SIG-M5 treated with dmso at 0.1 percent for 504 hours (cell line): ENCODE measurements around the gene GCN1.
A peak's percentile ranks its signal among the peaks of the same experiment; 100 is the strongest.
"Not testable (repeated sequence)": the region's sequence is repeated elsewhere in the genome, so short reads cannot be mapped to it uniquely, and the experiment has no call there.

Experiments used
- DNase-seq: peaks from one replicate; lab custom pipeline; 2025; ENCODE audit not compliant: unreplicated experiment; lab: John Stamatoyannopoulos, UW

Gene GCN1

DNA sequence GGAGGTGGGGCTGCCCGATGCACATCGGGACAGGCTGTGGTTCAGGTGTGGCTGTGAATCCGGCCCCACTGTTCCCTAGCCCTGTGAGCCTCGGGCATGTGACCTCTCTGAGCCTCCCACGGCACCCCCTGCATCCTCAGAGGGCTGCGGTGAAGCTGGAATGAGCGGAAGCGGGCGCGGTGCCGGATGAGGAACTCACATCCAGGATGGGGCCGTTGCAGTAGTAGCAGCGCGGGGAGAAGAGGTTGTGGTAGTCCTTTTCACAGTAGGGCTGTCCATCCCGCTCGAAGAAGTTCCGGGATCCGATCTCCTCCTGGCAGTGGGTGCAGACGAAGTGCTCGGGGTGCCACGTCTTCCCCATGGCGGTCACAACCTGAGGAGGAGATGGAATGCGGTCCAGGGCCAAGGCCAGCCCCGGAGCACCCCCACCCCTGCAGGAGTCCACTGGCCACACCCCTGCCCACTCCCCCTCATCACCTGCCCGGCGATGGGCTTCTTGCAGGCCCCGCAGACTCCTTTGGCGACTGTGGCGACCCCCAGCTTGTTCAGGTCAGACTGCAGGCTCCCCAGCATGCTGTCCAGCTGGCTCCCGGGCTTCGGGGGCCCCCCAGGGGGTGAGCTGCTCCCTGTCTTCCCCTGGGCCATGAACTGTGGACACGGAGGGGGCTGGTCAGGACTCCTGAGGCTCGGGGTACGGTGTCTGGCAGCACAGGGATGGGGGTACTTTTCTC lies 20.3 kb upstream of the GCN1 start:
- DNase-seq: no peak

DNA sequence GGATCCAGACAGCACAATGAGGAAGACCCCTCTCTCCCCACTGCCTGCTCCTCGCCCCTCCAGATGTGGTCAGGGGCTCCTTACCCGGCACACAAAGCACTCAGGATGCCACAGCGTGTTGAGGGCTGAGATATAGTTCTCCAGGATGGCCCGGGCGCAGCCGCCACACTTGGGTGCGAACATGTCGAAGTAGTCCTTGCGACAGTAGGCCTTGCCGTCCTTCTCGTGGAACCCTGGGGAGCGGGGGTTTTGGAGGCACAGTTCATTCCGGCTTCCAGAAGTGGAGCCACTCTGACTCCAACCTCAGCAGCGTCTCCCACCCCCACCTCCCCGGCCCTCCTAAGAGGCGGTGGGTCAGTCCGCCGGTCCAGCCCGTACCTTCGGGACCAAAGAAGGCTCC lies 19.2 kb upstream of the GCN1 start:
- DNase-seq: no peak

DNA sequence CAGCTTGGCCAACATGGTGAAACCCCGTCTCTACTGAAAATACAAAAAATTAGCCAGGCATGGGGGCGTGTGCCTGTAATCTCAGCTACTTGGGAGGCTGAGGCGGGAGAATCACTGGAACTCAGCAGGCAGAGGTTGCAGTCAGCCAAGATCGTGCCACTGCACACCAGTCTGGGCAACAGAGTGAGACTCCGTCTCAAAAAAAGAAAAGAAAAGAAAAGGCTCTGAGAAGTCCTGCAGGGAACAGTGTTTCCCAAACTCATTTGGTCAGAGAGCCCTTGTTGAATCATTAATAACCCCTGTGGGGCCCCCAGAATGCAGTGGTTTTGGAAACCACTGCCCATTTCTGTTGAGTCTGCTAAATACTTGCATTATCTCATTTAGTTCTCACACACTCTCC lies 18.7 kb upstream of the GCN1 start:
- DNase-seq: not testable (repeated sequence)

DNA sequence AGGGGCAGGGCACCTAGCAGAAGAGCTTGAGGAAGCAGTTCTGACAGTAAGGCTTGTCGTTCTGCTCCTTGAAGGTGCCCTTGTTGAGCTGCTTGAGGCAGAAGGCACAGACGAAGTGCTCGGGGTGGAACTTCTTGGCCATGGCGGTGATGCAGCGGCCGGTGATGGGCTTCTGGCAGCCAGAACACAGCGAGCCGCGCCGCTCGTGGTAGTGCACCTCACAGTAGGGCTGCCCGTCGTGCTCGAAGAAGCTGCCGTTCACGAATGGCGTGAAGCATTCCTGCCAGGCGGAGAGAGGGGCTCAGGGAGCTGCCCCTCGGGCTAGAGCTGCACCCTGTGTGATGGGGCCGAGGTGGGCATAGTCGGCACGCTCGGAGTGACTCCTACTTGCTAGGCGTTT lies 17.8 kb upstream of the GCN1 start:
- DNase-seq: no peak

GRCh38 chr12:120211904-120212283 lies 17.4 kb upstream of the GCN1 start:
- DNase-seq: no peak

GRCh38 chr12:120211243-120211903 lies 16.9 kb upstream of the GCN1 start:
- no peak for DNase-seq

- DNase-seq: no peak
These were observed 15.3 kb upstream of the GCN1 start for GRCh38 chr12:120209851-120210250.

DNA sequence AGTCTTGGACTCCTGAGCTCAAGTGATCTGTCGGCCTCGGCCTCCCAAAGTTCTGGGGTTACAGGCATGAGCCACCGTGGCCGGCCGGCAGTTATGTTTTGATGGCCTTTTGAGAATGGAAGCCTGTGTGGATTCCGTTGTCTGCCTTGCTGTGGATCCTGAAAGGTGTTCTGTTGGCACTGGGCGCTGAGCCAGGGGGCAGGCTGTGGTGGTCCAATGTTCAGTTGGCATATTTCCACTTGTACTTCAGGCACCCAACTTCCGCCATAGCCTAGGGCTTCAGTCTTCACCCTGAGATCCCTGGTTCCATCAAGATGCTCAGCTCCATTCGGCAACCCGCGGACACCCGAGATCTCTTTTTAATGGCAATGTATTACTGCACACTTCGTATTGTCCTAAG lies 12.7 kb upstream of the GCN1 start:
- DNase-seq: no peak

GRCh38 chr12:120206781-120207180 lies 12.3 kb upstream of the GCN1 start:
- not testable (repeated sequence) for DNase-seq

GRCh38 chr12:120206228-120206627 lies 11.7 kb upstream of the GCN1 start:
- no peak for DNase-seq

DNA sequence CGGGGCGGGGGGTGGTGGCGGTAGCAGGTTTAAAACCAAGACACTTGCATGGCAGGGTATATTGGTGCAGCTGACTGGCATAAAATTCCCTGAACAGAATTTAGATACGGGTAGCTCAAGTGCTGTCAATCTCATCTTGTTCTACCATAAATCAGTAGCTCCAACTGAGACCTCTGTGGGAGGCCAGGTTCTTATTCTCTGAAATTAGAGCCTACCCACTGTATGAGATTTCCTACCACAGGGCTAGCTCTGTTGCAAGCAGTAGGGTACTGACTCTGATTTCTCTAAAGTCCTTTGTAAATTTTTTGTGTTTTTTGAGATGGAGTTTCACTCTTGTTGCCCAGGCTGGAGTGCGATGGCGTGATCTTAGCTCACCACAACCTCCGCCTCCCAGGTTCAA lies 9.7 kb upstream of the GCN1 start:
- no peak for DNase-seq

DNA sequence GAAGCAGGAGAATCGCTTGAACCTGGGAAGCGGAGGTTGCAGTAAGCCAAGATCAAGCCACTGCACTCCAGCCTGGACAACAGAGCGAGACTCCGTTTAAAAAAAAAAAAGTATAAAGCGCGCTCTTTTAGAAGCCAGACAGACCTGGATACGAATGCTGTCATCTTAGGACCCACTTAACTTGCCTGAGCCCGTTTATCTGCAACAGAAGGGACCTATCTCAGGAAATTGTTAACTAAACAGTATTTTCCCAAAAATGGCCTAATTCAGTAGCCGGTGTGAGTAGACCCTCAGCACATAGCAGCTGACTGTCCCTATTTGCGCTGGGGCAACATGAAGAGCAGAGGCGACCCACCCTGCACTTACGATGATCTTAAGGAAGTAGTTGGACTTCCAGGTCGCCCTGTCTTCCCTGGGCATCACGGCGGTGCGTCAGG lies 5.9 kb upstream of the GCN1 start:
- DNase-seq: no peak

DNA sequence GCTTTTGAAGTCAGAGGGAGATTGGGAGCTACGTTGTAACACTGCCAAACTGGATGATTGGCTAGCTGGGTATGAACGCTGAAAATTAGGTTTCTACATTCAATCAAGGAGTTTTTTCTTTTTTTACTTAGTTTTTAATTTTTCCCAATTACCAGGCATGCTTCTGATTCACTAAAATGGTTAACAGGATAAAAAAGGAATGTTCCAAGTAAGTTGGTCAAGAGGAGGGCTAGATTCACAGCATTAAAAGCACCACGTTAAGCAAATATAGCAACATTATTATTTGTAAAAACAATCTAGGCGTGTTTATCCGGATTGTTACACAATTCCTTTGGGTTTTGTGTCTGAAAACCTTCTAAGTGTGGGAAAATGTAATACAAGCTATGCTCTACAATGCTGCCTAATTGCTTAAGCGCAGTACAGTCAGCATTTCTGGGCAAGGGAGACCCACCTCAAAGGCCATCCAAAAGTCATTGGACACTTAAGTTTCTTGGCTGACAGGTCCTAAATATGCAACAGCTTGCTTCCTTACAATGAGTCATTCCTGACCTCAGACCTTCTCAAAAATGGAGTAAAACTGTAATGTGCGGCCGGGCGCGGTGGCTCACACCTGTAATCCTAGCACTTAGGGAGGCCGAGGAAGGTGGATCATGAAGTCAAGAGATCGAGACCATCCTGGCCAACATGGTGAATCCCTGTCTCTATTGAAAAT lies 5.2 kb upstream of the GCN1 start:
- peak; percentile 53 for DNase-seq

DNA sequence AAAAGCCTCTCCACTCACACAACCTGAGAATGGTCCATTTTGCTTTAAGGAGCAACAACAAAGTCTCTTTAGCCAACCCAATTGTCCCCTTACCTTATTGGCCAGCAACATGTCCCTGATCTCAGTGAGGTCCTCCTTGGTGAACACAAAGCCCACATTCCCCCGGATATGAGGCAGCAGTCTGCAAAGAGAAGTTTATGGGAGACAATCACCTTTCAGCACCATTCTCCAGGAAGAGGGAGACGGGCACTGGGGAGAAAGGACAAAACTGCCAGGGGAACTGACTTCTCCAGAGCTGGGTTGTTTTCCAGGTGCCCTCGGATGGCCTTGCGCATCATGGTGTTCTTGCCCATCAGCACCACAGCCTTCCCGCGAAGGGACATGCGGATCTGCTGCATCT lies 4.5 kb upstream of the GCN1 start:
- no peak for DNase-seq

DNA sequence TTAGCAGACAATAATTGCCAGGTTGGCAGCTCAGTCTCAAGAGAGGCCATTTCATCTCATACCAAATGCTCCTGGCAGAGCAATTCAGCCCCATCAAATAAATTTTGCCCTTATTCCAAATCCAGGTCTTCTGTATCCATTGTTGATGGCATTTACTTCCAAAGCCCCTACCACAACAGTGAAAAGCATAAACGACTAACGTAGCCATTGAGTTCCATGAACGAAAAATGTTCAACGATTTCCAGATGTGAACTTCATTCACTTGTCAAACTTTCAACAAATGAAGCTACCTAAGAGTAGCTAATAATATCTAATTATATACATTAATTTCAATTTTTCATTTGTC lies 3.0 kb upstream of the GCN1 start:
- no peak for DNase-seq

DNA sequence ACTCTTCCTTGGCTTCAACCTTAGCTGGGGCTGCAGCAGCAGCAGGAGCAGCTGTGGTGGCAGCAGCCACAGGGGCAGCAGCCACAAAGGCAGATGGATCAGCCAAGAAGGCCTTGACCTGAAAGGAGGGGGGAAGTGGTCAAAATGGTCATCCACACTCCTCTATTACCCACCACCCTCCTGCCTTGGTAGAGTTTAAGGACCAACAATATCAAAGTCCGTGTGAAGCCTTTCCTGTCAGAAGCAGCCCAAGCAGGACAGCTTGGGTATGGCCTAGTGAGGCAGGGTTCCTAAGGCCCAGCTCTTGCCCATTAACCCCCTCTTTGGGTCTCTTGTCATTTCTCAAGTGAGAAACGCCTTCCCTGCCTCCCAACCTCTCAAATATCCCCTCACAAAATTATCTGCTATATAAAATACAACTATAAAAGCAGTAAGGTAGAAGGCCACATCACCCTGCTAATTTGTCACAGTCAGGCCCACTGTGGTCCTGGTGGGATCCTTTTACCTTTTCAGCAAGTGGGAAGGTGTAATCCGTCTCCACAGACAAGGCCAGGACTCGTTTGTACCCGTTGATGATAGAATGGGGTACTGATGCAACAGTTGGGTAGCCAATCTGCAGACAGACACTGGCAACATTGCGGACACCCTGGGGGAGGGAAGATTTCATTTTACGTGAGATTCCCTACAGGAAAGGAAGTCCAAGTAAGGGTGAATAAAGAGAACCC lies 2.5 kb upstream of the GCN1 start:
- DNase-seq: not testable (repeated sequence)

- DNase-seq: no peak
These were observed 1.8 kb upstream of the GCN1 start for GRCh38 chr12:120196363-120196762.

GRCh38 chr12:120194226-120194533 lies 335 bp downstream of the GCN1 start:
- DNase-seq: no peak

DNA sequence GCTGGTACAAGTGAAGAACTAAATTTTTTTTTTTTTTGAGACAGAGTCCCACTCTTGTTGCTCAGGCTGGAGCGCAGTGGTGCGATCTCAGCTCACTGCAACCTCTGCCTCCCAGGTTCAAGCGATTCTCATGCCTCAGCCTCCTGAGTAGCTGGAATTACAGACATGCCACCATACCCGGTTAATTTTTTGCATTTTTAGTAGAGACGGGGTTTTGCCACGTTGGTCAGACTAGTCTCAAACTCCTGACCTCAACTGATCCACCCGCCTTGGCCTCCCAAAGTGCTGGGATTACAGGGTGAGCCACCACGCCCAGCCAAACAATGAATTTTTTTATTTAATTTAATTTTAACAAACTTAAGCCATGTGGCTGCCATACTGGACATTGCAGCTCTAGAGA lies 1.2 kb downstream of the GCN1 start:
- not testable (repeated sequence) for DNase-seq

DNA sequence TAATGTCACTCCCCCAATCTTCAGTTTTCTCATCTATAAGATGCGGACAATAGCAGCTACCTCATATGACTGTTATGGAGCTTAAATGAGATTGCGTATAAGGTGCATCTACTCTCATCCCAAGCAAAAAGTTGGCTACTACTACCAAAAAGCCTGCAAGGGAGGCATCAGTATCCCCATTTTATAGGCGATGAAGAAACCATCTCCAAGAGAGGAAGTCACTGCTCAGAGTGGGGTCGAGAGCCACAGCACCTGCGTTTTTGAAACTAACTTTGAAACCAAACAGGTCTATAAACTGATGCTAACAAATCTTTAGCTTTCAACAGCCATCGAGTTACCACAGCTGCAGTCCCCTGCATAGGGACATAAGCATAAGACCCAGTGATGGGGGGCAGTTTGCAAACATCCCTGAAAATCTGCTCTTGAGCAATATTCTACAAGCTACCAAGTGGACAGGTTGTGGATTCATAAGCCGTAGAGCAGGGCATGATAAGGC lies 3.5 kb downstream of the GCN1 start:
- no peak for DNase-seq

- no peak for DNase-seq
These were observed 4.1 kb downstream of the GCN1 start for GRCh38 chr12:120190386-120190785.

DNA sequence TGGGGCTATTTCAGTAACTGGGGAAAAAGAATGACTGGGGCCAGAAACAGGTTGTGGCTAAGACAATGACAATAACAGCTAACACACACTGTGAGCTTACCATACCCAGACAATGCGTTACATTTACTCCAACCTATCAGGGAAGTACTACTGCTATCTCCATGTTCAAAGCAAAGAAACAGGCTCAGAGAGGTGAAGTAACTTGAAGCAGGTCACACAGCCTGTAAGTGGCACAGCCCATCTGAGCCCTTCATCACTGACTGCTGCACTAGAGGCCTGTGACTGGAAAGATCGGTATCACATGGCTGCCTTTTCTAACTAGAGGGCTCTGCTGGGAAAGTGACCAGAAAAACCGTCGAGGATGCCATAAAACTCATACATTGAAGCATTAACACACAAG lies 7.9 kb downstream of the GCN1 start:
- DNase-seq: no peak
